ENCODE results near the gene MIOX.
"Not testable (repeated sequence)": the region's sequence is repeated elsewhere in the genome, so short reads cannot be mapped to it uniquely, and the experiment has no call there.

Gene MIOX

GRCh38 chr22:50529897-50530579, 43.4 kb downstream of the MIOX start, which contains the start of gene TYMP:
Gene TYMP, minus strand, starts transcription at chr22:50530012. Its CDS starts 303 bp downstream, at chr22:50529709.
- peak; percentile 66 for DNase-seq

- DNase-seq: no peak
Measured at GRCh38 chr22:50530580-50530876, 43.9 kb downstream of the MIOX start.

GRCh38 chr22:50530877-50531545, 44.4 kb downstream of the MIOX start:
- DNase-seq: peak; percentile 75

GRCh38 chr22:50531546-50531961, 44.9 kb downstream of the MIOX start:
- no peak for DNase-seq

GRCh38 chr22:50531962-50532674, 45.5 kb downstream of the MIOX start:
- DNase-seq: peak; percentile 45

GRCh38 chr22:50532824-50533796, 46.5 kb downstream of the MIOX start:
- no peak for DNase-seq

GRCh38 chr22:50533856-50534711, 47.4 kb downstream of the MIOX start:
- DNase-seq: not testable (repeated sequence)

GRCh38 chr22:50535113-50535512, 48.5 kb downstream of the MIOX start:
- DNase-seq: no peak

GRCh38 chr22:50536226-50536625, 49.6 kb downstream of the MIOX start:
- DNase-seq: no peak

GRCh38 chr22:50537765-50538164, 51.1 kb downstream of the MIOX start:
- DNase-seq: no peak
